ENCODE measurements around the gene MEIKIN.

The MEIKIN gene, protein sequence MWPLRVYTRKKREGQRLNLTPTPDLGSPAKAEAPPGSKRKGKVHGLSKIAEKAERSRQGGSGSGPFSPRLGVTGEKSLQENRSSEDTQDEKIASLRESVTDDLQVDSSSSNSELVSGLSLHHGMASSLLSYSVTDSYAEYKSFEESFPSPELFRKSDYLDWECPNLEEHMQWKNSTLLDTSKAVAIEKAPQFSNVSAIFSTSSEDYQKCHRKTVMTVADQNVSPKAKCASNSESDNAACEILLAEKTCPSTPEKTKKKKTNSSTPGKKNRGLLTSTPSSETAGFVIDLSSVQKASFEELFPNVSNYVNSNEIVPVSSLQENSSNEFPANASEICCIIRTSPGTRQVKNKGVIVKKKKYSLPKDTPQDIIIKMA

DNA sequence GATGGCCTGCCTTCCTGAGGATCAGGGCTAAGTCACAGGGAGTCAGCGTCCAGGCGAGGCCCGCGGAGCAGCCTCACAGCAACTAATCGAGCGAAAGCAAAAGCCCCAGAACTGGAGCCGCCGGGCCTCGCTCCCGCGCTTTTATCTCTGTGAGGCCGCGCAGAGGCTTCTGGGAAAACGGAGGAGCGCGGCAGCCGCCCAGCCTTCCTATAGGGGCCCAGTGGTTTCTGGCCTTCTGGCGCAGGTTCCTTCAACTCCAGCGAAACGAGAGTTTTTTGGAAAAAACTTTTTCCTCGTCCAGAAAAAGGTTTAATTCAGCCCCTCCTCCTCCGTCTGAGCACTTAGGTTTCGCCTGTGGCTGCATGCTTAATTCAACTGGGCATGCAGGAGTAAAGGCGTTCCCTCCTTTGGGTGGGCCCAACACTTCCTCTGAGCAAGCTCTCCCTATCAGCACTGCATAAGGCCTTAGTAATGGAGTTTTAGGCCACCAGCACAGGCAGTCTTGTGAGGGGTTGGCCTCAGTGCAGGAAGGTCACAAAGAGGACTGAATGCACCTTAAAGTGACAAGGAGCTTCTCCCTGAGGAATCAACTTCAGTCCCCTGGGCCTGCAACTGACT is at the start of gene MEIKIN:
MEIKIN (minus strand) TSS at position 113 of the 618 bp plus-strand sequence. CDS start 158 bp downstream, outside the sequence.
- DNase-seq (ENCODE audit: low read depth, low spot score) = no peak

DNA sequence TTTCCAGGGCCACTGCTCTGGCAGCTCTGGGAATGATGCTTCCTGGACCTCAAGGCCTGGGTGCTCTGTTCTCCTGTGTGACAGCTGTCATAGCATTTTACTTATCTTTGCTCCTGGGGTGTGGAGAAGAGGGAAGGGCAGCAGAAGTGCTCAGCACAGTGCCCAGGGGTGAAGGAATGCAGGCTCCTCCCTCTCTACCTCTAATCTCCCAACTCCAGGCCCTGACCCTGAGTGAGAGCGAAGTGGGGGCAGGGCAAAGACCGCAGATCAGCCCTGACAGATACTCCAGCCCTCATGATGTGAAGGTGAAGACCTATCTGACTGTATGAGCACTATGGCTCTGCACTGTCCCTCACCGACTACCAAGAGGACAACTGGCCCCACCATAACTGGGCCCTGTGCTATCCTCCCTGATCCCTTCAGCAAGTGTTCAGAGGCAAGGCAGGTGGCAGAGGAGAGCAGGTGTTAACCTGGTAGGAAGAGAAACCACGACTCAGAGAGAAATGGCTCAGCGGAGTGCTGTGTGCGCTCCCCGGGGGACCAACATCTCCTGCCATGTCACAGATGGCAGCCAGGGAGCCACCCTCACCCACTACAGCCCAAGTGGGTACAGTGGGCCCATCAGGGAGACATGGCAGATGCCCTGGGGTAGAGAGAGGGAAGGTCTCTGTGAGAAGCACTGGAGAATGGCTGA is 49.2 kb upstream of the MEIKIN start:
- no peak for DNase-seq (ENCODE audit: low read depth, low spot score)

- DNase-seq (ENCODE audit: low read depth, low spot score) = no peak
Measured at GRCh38 chr5:131994090-131994489, 48.6 kb upstream of the MEIKIN start.

GRCh38 chr5:131993676-131994075 is 48.2 kb upstream of the MEIKIN start:
- DNase-seq (ENCODE audit: low read depth, low spot score) = no peak

DNA sequence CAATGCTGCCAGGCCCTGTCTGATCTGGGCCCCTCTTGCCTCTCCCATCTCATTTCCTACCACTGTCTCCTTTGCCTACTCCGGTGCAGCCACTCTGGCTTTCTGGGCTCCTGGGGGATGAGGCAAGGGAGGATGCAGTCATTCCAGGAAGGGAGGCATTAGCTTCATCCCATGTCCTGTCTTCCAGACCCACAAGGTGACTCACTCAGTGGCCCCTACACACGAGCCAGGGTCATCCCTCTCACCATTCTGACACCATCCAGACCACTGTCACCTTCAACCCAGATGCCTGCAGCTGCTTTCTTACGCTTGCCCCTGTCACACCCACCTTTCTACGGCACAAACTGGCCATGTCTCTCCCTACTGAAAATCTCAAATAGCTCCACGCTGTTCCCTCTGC is 46.9 kb upstream of the MEIKIN start:
- DNase-seq (ENCODE audit: low read depth, low spot score) = no peak

DNA sequence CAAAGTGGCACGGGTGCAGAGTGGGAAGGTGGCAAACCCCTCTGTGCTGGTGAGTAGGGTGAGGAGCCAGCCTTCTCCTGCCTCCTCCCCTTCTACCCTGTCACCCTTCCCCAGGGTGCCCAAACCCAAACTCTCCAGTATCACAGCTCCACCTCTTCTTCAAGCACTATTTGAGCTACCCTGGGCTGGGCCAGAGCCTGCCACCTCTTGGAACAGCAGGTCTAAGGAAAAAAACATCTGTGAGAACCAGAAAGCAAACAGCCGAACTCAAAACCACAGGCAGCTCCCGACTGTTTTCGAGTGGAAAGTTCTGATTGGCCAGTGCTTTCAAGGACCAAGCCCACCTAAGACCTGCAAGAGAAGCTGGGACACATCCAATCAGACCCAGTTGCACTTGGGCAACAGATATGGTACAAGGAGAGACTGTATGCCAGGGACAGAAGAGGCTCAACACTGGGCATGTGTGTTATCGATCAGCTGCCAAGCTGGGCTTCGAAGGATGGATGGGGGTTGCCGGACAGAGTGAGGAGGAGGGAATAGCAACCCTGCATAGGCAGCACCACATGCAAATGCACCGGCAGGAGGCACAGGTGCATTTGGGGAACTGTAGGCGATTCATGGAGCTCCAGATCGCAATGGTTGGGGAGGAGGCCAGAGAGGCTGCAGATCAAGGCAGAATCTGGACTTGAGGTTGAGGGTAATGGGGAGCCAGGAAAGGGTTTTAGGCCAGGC is 46.3 kb upstream of the MEIKIN start:
- no peak for DNase-seq (ENCODE audit: low read depth, low spot score)

GRCh38 chr5:131990716-131991115 is 45.3 kb upstream of the MEIKIN start:
- DNase-seq (ENCODE audit: low read depth, low spot score) = no peak

DNA sequence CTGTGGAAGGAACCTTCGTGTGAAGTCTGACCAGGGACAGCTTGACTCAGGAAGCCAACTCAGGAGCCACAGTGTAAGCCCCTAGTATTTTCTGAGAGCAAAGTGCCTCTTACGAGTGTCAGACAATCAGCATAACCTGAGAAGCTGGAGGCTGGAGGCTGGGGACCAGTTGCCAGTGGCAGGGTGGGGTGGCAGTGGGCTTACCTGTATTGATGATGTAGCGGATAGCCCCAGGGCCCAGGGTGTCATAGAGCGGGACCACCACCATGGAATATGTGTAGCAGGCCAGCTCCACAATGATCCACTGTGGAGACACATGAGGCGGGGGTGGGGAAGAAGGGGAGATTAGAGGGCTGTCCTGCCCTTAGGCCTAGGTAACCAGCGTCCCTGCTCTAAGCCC is 43.1 kb upstream of the MEIKIN start:
- no peak for DNase-seq (ENCODE audit: low read depth, low spot score)

GRCh38 chr5:131987251-131987650 is 41.8 kb upstream of the MEIKIN start:
- DNase-seq (ENCODE audit: low read depth, low spot score) = no peak

GRCh38 chr5:131986161-131986912 is 40.9 kb upstream of the MEIKIN start:
- no peak for DNase-seq (ENCODE audit: low read depth, low spot score)

- DNase-seq (ENCODE audit: low read depth, low spot score) = no peak
Measured at GRCh38 chr5:131984956-131985665, 39.6 kb upstream of the MEIKIN start.

GRCh38 chr5:131983244-131983771 is 37.8 kb upstream of the MEIKIN start:
- DNase-seq (ENCODE audit: low read depth, low spot score) = no peak

DNA sequence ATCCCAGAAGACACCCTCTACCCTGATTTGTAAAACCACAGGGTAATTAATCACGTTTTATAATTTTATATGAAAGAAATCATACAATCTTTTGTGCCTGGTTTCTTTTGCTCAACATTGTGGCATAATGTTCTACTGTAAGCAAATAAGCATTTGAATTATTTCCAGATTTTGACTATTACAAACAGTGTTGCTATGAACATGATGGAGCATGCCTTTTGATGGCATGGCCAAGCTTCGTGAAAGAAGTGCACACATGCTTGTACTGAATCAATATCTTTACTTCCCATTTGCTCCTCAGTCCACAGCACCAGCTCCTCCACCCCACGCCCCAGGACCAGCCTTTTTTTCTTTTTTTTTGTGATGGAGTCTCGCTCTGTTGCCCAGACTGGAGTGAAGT is 36.1 kb upstream of the MEIKIN start:
- DNase-seq (ENCODE audit: low read depth, low spot score) = no peak

- no peak for DNase-seq (ENCODE audit: low read depth, low spot score)
Measured at GRCh38 chr5:131980696-131981095, 35.2 kb upstream of the MEIKIN start.

GRCh38 chr5:131979816-131980215 is 34.4 kb upstream of the MEIKIN start:
- DNase-seq (ENCODE audit: low read depth, low spot score) = no peak

DNA sequence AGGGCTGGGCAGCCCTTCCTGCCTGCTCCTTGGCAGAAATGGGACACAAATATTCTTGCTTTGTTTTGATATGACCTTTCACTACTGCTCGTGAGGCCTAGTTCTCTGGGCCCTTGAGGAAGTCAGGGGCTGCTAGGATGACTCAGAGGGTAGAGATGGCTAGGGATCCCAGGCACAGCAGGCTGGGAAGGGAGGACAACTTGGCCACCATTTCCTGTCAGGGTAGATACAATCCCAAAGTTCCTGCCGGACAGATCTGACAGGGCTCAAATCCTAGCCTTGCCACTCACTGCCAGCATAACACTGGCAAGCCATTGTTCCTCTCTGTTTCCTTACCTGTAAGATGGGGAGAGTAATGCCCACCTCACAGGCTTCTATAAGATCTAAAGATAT is 31.7 kb upstream of the MEIKIN start:
- DNase-seq (ENCODE audit: low read depth, low spot score) = no peak

- no peak for DNase-seq (ENCODE audit: low read depth, low spot score)
Measured at GRCh38 chr5:131976414-131977211, 31.1 kb upstream of the MEIKIN start.

- DNase-seq (ENCODE audit: low read depth, low spot score) = no peak
Measured at GRCh38 chr5:131974956-131975726, 29.7 kb upstream of the MEIKIN start.

- DNase-seq (ENCODE audit: low read depth, low spot score) = no peak
Measured at GRCh38 chr5:131974622-131974955, 29.1 kb upstream of the MEIKIN start.

Measured in iPS DF 19.7 (cell line).